Suppressor macrophage treated with lipopolysaccharide for 1 hour (primary cell): ENCODE data around the gene PCDHB7.
"Not testable (repeated sequence)": the region's sequence is repeated elsewhere in the genome, so short reads cannot be mapped to it uniquely, and the experiment has no call there.

Experiments used
- DNase-seq, 3 donors: peaks; one replicate each; pipeline ENCODE4 v3.0.0-alpha.2; 2020 to 2022

Gene PCDHB7

GRCh38 chr5:141172381-141173204, at the start of gene PCDHB7:
Gene PCDHB7 (plus strand): TSS chr5:141172644. CDS start chr5:141172836, 192 bp downstream.
- DNase-seq = peak in 2 of 3 donors; percentile 7 to 20

GRCh38 chr5:141123396-141124135, 48.9 kb upstream of the PCDHB7 start:
- DNase-seq = not testable (repeated sequence)

- no peak for DNase-seq
Observed at GRCh38 chr5:141127305-141127704, 45.1 kb upstream of the PCDHB7 start.

GRCh38 chr5:141135030-141135717, 37.3 kb upstream of the PCDHB7 start, which contains the start of gene PCDHB5:
Gene PCDHB5 (plus strand): TSS chr5:141135206. CDS start chr5:141135435, 229 bp downstream.
- peak in 1 of 3 donors; percentile 1 for DNase-seq

- no peak for DNase-seq
Observed at GRCh38 chr5:141135718-141136266, 36.7 kb upstream of the PCDHB7 start.

- DNase-seq = not testable (repeated sequence)
Observed at GRCh38 chr5:141137346-141137745, 35.1 kb upstream of the PCDHB7 start.

- DNase-seq = no peak
Observed at GRCh38 chr5:141149812-141150211, 22.6 kb upstream of the PCDHB7 start, which contains the start of gene PCDHB6. Gene PCDHB6 (plus strand): TSS chr5:141150057. CDS start chr5:141150258, 201 bp downstream.

- DNase-seq = no peak
Observed at GRCh38 chr5:141150224-141150992, 22.0 kb upstream of the PCDHB7 start.

GRCh38 chr5:141150993-141151325, 21.5 kb upstream of the PCDHB7 start:
- DNase-seq = no peak

- not testable (repeated sequence) for DNase-seq
Observed at GRCh38 chr5:141151632-141152031, 20.8 kb upstream of the PCDHB7 start.

GRCh38 chr5:141152096-141152495, 20.3 kb upstream of the PCDHB7 start:
- not testable (repeated sequence) for DNase-seq

GRCh38 chr5:141155540-141156374, 16.7 kb upstream of the PCDHB7 start:
- DNase-seq = no peak

GRCh38 chr5:141157356-141157755, 15.1 kb upstream of the PCDHB7 start:
- not testable (repeated sequence) for DNase-seq

- not testable (repeated sequence) for DNase-seq
Observed at GRCh38 chr5:141157901-141158300, 14.5 kb upstream of the PCDHB7 start.

- DNase-seq = not testable (repeated sequence)
Observed at GRCh38 chr5:141174291-141175104, 2.1 kb downstream of the PCDHB7 start.

GRCh38 chr5:141175933-141176332, 3.5 kb downstream of the PCDHB7 start:
- DNase-seq = no peak

- not testable (repeated sequence) for DNase-seq
Observed at GRCh38 chr5:141177577-141178191, 5.2 kb downstream of the PCDHB7 start, which contains the start of gene PCDHB8. Gene PCDHB8 (plus strand): TSS chr5:141177790. CDS start chr5:141178035, 245 bp downstream.

GRCh38 chr5:141179371-141179770, 6.9 kb downstream of the PCDHB7 start:
- DNase-seq = not testable (repeated sequence)

GRCh38 chr5:141179876-141180275, 7.4 kb downstream of the PCDHB7 start:
- not testable (repeated sequence) for DNase-seq
